HG02588 (cell line): ENCODE measurements around the gene LTC4S.

Experiments used
- ATAC-seq: cut with Tn5 transposase; IDR thresholded peaks from one replicate; pipeline ENCODE4 v1.9.1; 2021; ENCODE audit warnings: mild to moderate bottlenecking, moderate library complexity; ENCODE audit not compliant: unreplicated experiment

LTC4S gene

DNA sequence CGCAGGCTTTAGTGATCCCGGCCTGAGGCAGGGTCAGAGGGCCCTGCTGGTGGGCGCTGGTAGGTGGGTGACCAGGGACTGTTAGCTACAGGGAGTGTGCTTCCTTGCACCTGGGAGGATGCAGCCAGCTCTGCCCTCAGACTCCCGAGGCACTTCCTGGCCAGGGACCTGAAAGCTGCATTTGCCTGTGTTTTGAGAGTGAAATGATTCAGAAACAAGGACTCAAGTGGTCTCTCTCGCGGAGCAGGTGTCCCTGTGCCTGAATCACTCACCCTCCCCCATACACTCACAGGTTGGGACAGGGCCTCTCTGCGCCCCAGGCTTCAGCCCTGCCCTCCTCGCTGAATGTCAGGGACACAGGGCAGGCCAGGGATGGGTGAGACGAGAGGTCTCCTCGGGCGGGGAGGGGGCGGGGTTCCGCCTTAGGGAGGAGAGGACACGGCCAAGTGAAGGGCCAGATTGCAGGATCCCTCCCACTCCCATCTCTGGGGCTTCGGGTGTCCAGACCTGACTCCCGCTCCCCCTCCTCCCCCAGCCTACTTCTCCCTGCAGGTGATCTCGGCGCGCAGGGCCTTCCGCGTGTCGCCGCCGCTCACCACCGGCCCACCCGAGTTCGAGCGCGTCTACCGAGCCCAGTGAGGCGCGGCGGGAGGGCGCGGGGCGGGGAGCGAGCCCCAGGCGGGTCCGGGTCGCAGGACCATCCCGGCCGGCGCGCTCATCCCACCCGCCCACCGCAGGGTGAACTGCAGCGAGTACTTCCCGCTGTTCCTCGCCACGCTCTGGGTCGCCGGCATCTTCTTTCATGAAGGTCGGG is 1.5 kb downstream of the LTC4S start:
- ATAC-seq: peak; percentile 1

GRCh38 chr5:179795863-179796833 is 2.4 kb downstream of the LTC4S start:
- peak; percentile 69 for ATAC-seq

GRCh38 chr5:179796877-179797608 is 3.3 kb downstream of the LTC4S start:
- ATAC-seq: no peak

GRCh38 chr5:179797741-179798140 is 4.0 kb downstream of the LTC4S start:
- ATAC-seq: no peak

DNA sequence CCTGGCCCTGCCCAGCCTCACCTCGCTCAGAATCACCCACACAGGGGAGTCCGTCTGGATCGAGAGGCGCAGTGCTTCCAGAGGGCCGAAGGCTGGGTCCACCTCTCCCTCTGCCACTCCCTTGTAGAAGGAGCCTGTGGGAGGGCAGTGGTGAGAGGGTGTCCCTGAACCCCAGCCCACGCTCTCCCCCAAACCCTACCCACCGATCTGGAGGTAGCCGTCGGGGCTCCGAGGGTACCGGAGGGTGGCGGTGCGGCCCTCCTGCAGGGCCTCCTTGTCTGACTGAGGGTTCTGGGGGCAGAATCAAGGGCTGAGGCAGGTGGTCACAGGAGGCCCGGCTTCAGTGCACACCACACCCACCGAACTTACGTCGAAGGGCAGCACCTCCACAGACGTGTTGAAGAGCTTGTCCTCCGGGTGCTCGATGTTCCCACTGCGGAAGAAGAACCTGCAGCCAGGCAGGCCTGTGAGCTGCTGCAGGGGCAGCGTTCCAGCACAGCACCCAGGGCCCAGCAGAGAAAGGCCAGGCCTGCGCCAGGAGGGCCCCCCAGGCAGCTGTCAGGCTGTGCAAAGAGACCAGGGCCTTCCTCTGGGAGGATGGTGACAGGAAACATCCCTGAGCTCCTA is 4.5 kb downstream of the LTC4S start:
- ATAC-seq: no peak

- ATAC-seq: no peak
Measured at GRCh38 chr5:179798771-179799643, 5.2 kb downstream of the LTC4S start.

- ATAC-seq: no peak
Measured at GRCh38 chr5:179799644-179799973, 5.8 kb downstream of the LTC4S start.

DNA sequence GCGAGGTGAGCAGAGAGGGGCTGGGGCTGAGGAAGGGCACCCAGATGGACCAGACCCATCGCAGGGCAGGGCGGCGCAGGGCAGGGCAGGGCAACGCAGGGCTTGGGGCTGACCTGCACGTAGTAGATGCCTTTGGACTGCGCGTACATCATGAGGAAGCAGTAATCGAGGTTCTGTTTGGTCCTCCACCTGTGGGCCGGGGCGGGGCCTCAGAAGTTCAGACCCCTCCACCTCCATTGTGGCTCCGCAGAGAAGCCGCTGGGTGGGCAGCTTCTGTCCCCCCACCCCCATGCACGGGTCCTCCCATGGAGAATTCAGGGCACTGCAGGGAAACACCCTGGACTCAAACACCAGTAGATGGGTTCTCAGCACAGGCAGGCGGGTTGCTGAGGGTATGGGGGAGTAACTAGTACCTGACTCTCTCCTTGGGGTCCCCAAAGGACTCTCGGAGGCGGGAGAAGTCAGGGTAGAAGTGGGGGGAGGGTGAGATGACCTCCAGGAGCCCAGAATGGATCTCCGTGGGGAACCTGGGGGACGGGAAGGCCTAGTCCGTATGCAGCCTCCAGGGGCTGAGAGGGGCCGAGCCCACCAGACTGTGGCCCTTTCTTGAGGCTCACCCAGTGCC is 6.4 kb downstream of the LTC4S start:
- ATAC-seq: no peak

DNA sequence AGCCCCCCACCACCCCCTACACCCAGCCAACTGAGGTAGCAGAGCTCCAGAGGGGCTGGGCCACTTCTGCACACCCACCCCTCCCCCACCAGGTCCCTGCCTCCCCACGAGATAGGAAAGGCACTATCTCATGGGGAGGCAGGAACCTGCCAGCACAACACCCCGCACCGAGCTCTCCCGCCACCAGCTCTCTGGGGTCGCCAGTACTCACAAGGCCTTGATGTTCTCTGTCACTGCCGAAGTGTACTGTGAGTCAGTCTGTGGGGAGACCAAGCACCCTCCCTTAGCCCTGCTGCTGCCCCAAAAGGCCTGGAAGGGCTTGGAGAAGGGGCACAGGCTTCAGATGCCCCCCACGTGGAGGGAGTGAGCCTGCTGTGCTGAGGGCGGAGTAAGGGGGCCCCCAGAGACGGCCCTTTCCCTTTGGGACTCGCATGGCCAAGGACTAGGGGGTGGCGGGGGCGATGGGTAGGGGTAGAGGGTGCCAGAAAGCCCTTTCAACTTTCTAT is 7.0 kb downstream of the LTC4S start:
- ATAC-seq: no peak

DNA sequence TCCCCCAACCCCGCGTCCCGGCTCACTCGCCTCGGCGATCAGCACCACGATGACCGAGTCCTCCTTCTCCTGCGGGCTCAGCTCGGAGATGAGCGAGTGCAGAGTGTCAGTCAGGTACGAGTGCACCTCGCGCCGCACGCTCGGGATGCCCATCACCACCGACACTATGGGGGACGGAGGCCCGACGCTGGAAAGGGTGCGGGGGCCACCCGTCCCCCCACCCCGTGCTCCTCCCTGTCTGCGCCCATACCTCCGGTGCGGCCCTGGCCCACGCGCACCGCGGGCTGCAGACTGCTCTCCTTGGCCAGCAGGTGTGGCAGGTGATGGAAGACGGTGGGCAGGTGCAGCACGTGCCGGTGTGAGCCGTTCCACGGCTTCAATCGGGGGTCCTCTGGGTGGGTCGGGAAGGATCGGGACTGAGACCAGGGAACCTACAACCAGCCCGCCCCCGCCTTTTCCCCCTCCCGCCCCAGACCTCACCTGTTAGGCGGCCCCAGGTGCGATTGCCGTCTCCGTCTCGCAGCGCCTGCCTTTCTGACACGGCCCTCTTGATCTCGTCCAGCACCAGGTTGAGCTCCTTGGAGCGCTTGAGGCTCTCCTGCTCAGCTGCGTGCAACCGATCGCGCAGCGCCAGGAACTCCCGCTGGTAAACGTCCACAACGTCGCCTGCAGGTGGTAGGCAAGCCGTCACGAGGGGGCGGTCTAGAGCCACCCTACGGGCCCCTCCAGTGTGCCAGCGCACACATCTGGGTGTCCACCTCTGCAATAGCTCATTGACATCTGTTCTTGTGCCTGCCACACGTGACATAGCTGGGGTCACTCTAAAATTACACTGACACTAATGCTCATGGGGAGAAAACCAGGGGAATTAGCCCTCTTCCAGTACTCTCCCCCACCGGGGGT is 7.8 kb downstream of the LTC4S start:
- ATAC-seq: peak; percentile 30

DNA sequence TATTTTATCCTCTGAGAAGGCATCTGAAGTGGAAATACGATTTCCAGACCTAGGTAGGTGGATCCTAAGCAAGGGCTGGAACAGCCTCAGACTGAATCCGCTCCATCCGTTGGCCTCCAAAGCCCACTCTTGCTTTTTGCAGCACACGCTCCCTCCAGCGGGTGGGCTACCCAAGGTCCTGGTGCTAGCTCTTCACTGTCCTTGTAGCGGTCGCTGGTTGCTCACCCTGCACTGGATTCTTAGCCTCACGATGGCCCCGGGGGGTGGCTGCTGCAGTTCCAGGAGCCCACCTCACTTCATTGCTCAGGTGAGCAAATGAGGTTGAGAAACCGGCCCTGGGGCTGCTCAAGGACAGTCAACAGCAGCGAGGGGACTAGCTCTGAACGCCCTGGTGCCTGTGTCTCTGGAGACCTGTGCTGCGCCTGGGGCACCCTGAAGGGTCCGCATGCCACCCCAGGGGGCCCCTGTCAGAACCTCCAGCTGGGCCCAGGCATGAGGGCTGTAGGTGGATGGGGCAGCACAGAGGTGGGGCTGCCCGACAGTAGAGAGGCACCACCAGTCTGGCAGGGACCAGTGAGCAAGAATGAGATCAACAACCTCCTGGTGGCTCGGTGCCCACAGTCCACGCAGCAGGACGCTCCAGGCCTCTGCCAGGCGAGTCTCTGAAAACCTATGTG is 8.6 kb downstream of the LTC4S start:
- ATAC-seq: no peak

- ATAC-seq: no peak
Measured at GRCh38 chr5:179802950-179803562, 9.3 kb downstream of the LTC4S start.

DNA sequence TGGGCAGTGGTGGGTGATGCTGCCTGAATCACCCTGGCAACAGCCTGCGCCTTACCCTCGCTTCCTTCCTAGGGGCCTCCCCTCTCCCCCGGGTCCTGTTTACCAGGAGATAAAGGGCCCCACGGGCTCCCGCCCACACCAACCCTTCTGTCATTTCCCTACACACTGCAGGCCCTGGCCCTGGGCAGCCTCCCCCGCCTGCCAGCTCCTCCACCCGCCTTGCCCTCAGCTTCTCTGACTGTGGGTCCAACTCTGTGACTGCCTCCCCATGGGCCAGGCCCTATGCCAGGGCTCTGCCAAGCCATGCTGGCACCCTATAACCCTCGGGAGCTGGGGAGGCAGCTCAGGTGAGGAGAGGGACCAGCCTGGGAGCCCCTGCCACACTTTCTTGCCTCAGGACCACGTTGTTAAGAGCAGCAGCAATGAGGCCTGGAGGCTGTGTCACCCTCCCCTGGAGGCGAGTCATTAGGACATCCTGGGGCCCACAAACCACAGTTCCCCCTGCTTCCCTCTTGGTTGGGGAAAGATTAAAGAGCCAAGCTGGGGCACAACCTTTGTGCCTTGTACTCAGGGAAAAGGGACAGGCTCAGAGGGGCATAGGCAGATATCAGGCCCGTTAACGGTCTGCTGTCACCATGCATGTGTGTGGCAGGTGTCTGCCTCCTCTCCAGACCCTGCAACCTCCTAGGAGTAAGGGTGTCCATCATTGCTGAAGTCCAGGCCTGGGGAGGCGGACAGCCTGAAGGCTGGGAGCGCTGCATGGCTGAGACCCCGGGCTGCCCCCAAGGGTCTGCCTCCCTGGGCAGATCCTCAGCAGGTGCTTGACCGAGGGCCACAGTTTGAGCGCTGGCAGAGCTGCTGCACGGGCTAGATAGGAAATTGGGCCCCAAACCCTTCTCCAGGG is 10.1 kb downstream of the LTC4S start:
- ATAC-seq: no peak

GRCh38 chr5:179804555-179804947 is 10.8 kb downstream of the LTC4S start:
- no peak for ATAC-seq

GRCh38 chr5:179805070-179805528 is 11.3 kb downstream of the LTC4S start:
- ATAC-seq: no peak
